Activated gamma-delta T cell (primary cell): ENCODE data around the gene HNRNPUL2.
"Not testable (repeated sequence)": the region's sequence is repeated elsewhere in the genome, so short reads cannot be mapped to it uniquely, and the experiment has no call there.

Experiments
- DNase-seq: peaks from one replicate; lab custom pipeline; 2025; lab: John Stamatoyannopoulos, UW
- total RNA-seq, 2 donors: gene quantifications; one replicate each; lab custom pipeline; 2026; lab: John Stamatoyannopoulos, UW

Gene HNRNPUL2
- total RNA-seq: 43.5 to 45.3 reads per million in 2 donors

- DNase-seq: peak; percentile 99
Observed at GRCh38 chr11:62727165-62727871, at the start of gene HNRNPUL2. Gene HNRNPUL2, minus strand, starts transcription at chr11:62727457. Its CDS starts 301 bp downstream, at chr11:62727156.

GRCh38 chr11:62775646-62776045, 48.4 kb upstream of the HNRNPUL2 start:
- DNase-seq: no peak

- no peak for DNase-seq
Observed at GRCh38 chr11:62774407-62774806, 47.1 kb upstream of the HNRNPUL2 start.

GRCh38 chr11:62771144-62772021, 44.1 kb upstream of the HNRNPUL2 start, which contains the start of gene TAF6L:
Gene TAF6L, plus strand, starts transcription at chr11:62771396. Its CDS starts 4,388 bp downstream, at chr11:62775784.
- peak; percentile 85 for DNase-seq

GRCh38 chr11:62770778-62771143, 43.5 kb upstream of the HNRNPUL2 start:
- no peak for DNase-seq

GRCh38 chr11:62760867-62761227, 33.6 kb upstream of the HNRNPUL2 start:
- DNase-seq: not testable (repeated sequence)

- DNase-seq: no peak
Observed at GRCh38 chr11:62757846-62758788, 30.9 kb upstream of the HNRNPUL2 start.

- DNase-seq: no peak
Observed at GRCh38 chr11:62755086-62755615, 27.9 kb upstream of the HNRNPUL2 start.

GRCh38 chr11:62753736-62754603, 26.7 kb upstream of the HNRNPUL2 start, which contains the start of gene ZBTB3:
Gene ZBTB3, minus strand, starts transcription at chr11:62754160. Its CDS starts 496 bp downstream, at chr11:62753664.
- DNase-seq: peak; percentile 69

GRCh38 chr11:62752994-62753735, 25.9 kb upstream of the HNRNPUL2 start:
- no peak for DNase-seq

GRCh38 chr11:62752177-62752785, 25.0 kb upstream of the HNRNPUL2 start:
- DNase-seq: no peak

GRCh38 chr11:62749931-62750330, 22.7 kb upstream of the HNRNPUL2 start:
- not testable (repeated sequence) for DNase-seq

- no peak for DNase-seq
Observed at GRCh38 chr11:62747475-62748160, 20.4 kb upstream of the HNRNPUL2 start.

GRCh38 chr11:62737196-62737595, 9.9 kb upstream of the HNRNPUL2 start:
- DNase-seq: no peak

- no peak for DNase-seq
Observed at GRCh38 chr11:62732830-62733229, 5.6 kb upstream of the HNRNPUL2 start.

- not testable (repeated sequence) for DNase-seq
Observed at GRCh38 chr11:62730076-62730475, 2.8 kb upstream of the HNRNPUL2 start.

GRCh38 chr11:62728171-62728988, 1.1 kb upstream of the HNRNPUL2 start, which contains the start of gene TTC9C:
Gene TTC9C, plus strand, starts transcription at chr11:62728486. Its CDS starts 363 bp downstream, at chr11:62728849.
- peak; percentile 37 for DNase-seq

GRCh38 chr11:62727872-62728170, 564 bp upstream of the HNRNPUL2 start:
- DNase-seq: no peak
